NOMO-1 treated with dmso at 0.1 percent for 144 hours (cell line): ENCODE results near the gene UBE3A.
"Not testable (repeated sequence)": the region's sequence is repeated elsewhere in the genome, so short reads cannot be mapped to it uniquely, and the experiment has no call there.

Source experiments
- DNase-seq: peaks from one replicate; lab custom pipeline; 2025; ENCODE audit not compliant: unreplicated experiment; lab: John Stamatoyannopoulos, UW

Gene UBE3A

DNA sequence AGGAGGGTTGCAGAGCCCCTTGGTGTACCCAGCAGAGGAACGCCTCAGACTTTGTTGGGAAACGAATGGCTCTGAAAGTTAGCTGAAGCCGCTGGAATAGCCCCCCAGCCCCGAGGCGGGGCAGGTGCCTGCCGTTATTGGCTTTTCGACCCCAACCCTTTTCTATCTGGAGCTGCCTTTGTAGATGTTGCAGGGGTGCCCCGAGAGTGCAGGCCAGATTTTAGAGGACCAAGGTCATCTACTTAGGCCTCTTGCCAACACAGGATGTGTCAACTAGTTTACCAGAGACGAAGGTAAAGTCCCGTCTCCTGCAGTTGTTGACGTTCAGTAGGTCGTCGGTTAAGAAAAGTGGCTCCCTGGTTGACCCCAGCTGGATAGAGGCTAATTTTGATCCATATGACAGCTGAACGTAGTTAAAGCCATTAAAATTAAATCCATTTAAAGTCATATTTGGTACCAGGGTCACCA lies 579 bp upstream of the UBE3A start:
- DNase-seq: no peak

DNA sequence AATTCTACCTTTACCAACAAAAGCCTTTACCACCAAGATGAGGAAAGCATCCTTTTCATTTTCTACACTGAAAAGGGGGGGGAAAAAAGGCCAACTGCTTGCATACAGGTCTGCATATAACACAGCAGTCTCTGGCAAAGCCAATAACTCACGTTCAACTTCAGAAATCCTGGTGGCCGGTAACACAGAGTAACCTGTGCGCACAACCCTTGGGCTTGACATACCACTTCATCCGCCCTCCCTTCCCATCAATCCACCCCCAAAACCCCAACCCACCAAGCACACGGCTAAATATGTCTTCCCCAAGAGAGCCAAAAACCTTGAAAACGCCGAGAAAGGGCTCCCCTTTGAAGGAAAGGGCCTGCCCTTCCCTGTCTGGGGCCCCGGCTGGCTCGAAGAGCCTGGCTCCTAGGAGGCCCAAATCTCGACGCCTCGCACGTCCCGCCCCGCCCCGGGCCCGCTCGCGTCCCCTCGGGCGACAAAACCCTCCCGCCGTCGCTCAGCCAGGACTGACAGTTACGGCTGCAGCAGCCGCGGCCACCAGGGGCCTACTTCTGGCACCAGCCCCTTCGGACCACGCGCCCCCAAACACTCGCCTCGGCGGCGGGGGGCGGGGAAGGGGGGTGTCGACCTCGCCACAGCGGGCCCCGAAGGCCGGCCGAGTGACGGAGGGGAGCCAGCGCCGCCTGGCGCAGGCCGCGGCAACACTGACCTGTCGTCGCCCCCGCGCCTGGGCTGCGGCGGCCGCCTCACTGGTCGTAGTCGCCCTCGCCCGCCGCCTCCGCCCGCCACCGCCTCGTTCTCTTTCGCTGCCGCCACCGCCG lies 835 bp downstream of the UBE3A start:
- peak; percentile 34 for DNase-seq

DNA sequence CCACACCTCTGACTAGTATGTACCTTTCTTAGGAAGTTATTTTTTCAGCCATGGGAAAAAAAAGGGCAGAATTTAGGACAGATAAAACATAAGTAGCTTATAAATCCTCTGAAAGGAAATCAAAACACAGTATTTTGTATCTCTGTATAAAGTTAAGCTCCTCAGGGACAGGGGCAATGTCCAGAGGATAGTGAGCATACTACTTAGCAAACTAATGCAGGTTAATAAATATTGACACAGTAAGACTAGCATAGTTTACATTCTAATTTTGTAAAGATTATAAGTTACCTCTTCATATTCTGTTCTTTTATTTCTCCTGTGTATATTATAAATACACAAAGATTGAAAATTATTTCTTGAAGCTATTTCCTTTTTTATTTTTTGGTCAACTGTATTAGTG lies 2.1 kb downstream of the UBE3A start:
- no peak for DNase-seq

DNA sequence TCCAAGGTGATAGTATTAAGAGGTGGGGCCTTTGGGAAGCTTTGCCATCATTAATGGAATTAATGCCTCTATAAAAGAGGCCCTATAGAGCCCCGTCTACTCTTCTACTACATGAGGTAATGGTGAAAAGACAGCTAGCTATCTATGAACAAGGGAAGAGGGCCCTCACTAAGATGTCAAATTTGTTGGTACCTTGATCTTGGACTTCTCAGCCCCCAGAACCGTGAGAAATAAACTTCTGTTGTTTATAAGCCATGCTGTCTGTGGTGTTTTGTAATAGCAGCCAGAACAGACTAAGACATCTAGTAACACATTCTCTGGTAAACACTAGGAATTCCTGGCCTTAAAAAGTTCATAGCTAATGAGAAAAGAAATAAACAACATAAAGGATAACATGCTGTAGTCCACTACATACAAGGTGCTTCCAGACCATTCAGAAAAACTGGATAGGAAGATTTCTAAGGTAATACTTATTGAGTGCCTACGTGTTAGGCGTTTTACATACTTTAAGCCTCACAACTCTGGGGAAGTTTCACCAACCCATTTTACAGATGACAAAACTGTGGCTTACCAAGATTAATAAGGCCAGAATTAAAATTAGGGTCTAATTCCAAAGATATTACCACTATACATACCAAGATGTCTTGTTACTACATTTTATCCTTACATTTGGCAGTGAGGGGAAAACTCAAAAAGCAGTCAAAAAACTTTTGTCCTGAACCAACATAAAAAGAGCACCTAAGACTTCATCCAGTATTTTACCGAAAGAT lies 3.2 kb downstream of the UBE3A start:
- no peak for DNase-seq

DNA sequence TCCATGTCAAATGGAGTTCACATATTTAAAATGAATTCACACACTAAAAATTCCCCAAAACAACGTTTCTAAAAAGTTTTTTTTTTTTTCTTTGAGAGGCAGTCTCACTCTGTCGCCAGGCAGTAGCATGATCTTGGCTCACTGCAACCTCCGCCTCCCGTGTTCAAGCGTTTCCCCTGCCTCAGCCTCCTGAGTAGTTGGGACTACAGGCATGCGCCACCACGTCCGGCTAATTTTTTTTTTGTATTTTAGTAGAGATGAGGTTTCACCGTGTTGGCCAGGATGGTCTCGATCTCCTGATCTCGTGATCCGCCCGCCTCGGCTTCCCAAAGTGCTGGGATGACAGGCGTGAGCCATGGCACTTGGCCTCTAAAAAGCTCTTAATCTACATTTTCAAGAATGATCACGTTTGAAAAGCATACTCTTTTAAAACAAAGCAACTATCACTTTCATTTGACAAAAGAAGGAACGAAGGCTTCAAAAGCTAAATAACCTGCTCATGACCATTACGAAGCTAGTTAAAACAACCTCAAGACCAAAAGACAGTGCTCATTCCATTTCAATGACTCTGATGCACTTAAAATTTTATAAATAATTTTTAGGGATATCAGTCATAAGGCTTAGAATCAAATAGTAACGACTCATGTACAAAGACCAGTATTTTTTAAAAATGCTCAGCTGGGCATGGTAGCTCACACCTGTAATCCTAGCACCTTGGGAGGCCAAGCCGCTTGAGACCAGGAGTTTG lies 5.5 kb downstream of the UBE3A start:
- no peak for DNase-seq

- no peak for DNase-seq
Measured at GRCh38 chr15:25431836-25432561, 6.8 kb downstream of the UBE3A start.

GRCh38 chr15:25427861-25428260 lies 11.0 kb downstream of the UBE3A start:
- DNase-seq: no peak

- DNase-seq: no peak
Measured at GRCh38 chr15:25426896-25427610, 11.8 kb downstream of the UBE3A start.

DNA sequence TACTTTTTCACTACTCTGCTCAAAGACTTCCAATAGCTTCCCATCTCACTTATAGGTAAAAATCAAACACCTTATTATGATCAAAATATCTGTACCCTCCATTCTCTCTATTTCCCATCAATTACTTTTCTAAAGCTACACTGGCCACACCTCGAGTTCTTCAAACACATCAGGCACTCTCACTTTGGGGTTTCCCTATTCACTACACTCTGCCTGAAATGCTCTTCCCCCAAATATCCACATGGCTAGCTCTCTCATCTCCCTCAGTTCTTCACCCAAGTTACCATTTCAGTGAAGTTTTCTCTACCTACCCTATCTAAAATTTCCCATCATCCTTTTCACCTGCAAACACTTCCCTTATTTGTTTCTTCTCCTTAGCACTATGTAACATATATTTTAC lies 14.8 kb downstream of the UBE3A start:
- no peak for DNase-seq

GRCh38 chr15:25422021-25422420 lies 16.8 kb downstream of the UBE3A start:
- no peak for DNase-seq

GRCh38 chr15:25418202-25418601 lies 20.6 kb downstream of the UBE3A start:
- DNase-seq: no peak

- DNase-seq: no peak
Measured at GRCh38 chr15:25417604-25418003, 21.2 kb downstream of the UBE3A start.

DNA sequence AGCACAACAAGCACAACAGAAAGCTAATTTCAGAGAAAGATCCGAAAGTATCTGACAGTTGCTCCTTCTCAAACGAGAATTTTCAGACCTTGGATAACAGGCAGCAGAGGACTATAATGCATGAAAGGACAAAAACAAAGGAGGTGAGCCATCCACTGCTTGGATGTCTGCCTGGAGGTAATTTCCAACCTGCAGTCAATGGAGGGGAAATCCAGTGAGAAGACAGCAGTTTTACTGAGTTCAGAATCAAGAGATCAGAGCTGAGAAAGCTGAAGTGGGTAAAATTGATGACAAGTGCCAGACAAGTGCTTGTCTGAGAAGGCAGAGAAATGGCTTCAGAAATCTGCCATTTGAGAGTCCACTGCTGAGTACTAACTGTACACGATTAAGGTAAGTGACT lies 22.1 kb downstream of the UBE3A start:
- DNase-seq: no peak

GRCh38 chr15:25415707-25416106 lies 23.1 kb downstream of the UBE3A start:
- DNase-seq: no peak

DNA sequence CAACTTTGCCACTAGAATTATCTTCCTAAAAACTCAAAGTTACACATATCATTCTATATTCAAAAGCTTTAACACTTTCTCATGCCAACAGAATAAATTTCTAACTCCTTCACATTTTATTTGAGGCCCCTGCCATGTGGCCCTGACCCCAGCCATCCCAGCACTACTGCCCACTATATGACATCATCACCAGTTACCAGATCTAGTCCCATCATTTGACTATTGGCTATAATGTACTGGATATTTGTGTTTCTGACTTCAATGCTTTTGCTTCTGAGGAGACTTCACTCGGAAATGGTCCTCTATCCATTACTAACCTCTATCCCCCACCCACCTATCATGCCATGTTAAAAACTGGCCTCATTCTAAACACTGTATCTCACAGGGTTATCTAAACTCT lies 23.6 kb downstream of the UBE3A start:
- DNase-seq: no peak

DNA sequence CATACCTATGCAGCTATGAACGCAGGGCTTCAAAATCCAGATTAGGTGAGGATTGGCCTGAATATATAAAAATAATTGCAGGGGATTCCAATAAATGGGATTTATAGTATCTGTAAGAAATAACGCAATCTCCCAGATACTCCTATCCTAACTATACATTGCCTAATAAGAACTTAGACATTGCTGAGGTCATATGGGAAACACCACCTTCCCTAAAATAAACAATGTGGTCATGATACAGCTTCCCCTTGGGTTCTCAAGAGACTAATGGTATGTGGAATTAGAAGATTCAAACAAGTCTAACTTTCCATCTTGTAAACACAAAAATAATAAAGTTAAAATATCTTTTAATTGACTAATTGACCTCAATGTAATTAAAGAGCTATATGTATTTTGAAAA lies 28.2 kb downstream of the UBE3A start:
- no peak for DNase-seq

- DNase-seq: not testable (repeated sequence)
Measured at GRCh38 chr15:25409731-25410130, 29.1 kb downstream of the UBE3A start.

GRCh38 chr15:25408929-25409328 lies 29.9 kb downstream of the UBE3A start:
- no peak for DNase-seq

GRCh38 chr15:25408428-25408827 lies 30.4 kb downstream of the UBE3A start:
- DNase-seq: no peak

GRCh38 chr15:25407950-25408349 lies 30.9 kb downstream of the UBE3A start:
- DNase-seq: no peak
